Mucosa of descending colon (tissue), 3 donors: ENCODE measurements around the gene IRF9. TPM values are rescaled to one million over a fixed set of nuclear protein-coding genes. Genes with fewer than 3 reads are reported as not detected.

Experiments used
- ATAC-seq: fragments of 200-7000 bp; cut with Tn5 transposase; one replicate; pipeline ENCODE4 v1.9.1; 2020; ENCODE audit warnings: mild to moderate bottlenecking, moderate library complexity
- DNase-seq, 3 donors: peaks; one replicate each; pipeline ENCODE4 v3.0.0-alpha.2; 2020
- H3K36me3 ChIP-seq: fragments of 200-600 bp; one replicate; pipeline ENCODE4 v1.8.0; 2021; ENCODE audit warnings: low read depth, mild to moderate bottlenecking
- H3K4me1 ChIP-seq: fragments of 200-600 bp; one replicate; pipeline ENCODE4 v1.8.0; 2021; ENCODE audit warnings: low read depth, mild to moderate bottlenecking
- H3K4me3 ChIP-seq: fragments of 200-600 bp; one replicate; pipeline ENCODE4 v1.8.0; 2021; ENCODE audit warnings: mild to moderate bottlenecking
- H3K9me3 ChIP-seq: fragments of 200-600 bp; one replicate; pipeline ENCODE4 v1.8.0; 2021; ENCODE audit warnings: mild to moderate bottlenecking
- CTCF ChIP-seq: fragments of 200-600 bp; IDR thresholded peaks from one replicate; pipeline ENCODE4 v1.8.0; 2022; ENCODE audit warnings: antibody characterized with exemption, mild to moderate bottlenecking
- intact Hi-C, 2 donors: fragments of 100-400 bp; cut with DNase I in 1 of 2; cut with micrococcal nuclease in 1 of 2; formaldehyde crosslinking; loops; one replicate each; pipeline versions ENCODE4 v1.11.0 to v1.11.1; 2022; cut with DNase I, micrococcal nuclease
- total RNA-seq, 3 donors: library from RNA; stranded (reverse); fragmentation: NEBNext Ultra II Directional in 2 of 3; extraction: Animal tissue kit (Norgen Biotek cat#: 25700) in 2 of 3; gene quantifications; one replicate each; pipeline versions ENCODE4 v1.2.1 to v1.2.4, GENCODE V29; 2021 to 2023
- donor health status: DM: no; HTN: no; CAD: no; lungs with moderate emphysema.
- donor health status: DM: no; HTN: no; CAD: no.
- donor health status: DM: no; HTN: yes; CAD: no.

Gene IRF9
- total RNA-seq, 3 donors from 2014 or later = 78.7 to 119 (median 103) TPM

DNA sequence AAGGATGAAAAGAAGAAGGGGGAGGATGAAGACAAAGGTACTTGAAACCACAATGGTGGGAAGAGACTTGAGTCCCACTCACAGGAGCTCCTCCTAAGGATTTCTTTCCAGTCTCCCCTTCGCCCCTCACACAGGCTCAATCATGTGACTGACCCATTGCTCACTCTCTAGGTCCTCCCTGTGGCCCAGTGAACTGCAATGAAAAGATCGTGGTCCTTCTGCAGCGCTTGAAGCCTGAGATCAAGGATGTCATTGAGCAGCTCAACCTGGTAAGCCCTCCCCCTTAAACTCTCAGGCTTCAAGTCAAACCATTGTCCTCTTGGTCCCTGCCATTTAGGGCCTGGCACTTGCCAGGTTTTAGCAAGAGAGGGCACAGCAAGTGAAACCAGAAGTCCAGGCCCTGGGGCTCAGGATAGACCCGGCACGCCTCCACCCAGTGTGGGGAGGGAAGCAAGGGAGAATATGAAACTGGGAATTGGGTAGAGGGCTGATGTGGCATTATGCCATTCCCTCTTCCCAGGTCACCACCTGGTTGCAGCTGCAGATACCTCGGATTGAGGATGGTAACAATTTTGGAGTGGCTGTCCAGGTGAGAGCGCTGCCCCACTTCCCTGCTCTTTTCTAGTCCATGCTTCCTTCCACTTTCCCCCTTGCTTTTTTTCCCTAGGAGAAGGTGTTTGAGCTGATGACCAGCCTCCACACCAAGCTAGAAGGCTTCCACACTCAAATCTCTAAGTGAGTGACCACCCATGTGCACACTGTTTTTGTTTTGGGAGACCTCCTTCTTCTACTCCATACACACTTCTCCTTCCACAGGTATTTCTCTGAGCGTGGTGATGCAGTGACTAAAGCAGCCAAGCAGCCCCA is 23.3 kb upstream of the IRF9 start:
- no peak for TF ChIP-seq CTCF
- ATAC-seq (no peak), DNase-seq (no peak)
- Histone ChIP-seq H3K4me3 (no peak overlapping the region), H3K36me3 (no peaks in the 10 kb centered on the region), H3K9me3 (no peaks in the 10 kb centered on the region), H3K4me1 (peaks cover 43% of the 10 kb centered on the region)
- intact Hi-C loops = no loop called here

- Histone ChIP-seq H3K4me3 (no peak overlapping the region), H3K9me3 (no peaks in the 10 kb centered on the region), H3K4me1 (peaks cover 44% of the 10 kb centered on the region), H3K36me3 (no peaks in the 10 kb centered on the region)
- no peak for DNase-seq
- intact Hi-C loops = no loop called here
- ATAC-seq = no peak
- TF ChIP-seq CTCF = no peak
These were observed 22.4 kb upstream of the IRF9 start for GRCh38 chr14:24138396-24139271.

DNA sequence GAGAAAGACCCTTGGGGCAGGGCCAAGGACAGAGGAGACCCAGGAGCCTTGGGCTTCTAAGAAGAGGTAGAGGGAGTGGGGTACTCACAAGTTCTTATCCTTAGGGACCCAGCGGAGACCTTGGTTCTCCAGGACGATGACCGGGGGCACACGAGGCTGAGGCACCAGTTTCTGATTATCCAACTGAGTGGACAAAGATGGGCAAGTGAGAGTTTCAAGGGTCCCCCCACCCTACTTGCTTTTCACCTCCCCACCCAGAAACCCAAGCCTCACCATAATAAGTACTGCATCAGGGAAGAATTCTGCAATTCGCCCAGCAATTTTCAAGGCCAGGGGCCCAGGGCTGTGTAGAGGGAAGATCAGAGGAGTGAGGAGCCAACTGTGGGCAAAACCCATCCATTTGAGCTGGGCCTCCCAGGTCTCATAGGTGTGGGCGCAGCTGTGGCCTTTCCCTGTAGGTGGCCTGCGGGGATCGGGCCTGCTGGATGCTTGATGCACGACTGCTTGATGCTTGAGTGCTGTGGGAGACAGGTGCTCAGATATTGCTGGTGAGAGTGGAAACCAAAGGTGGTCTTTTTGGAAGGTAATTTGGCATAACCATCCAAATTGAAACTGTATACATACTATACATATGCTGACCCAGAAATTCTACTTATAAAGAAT is 21.7 kb upstream of the IRF9 start:
- Histone ChIP-seq H3K9me3 (no peaks in the 10 kb centered on the region), H3K36me3 (no peaks in the 10 kb centered on the region), H3K4me1 (peaks cover 44% of the 10 kb centered on the region), H3K4me3 (no peak overlapping the region)
- TF ChIP-seq CTCF = no peak
- no peak for DNase-seq
- intact Hi-C loops = no loop called here
- ATAC-seq = no peak

DNA sequence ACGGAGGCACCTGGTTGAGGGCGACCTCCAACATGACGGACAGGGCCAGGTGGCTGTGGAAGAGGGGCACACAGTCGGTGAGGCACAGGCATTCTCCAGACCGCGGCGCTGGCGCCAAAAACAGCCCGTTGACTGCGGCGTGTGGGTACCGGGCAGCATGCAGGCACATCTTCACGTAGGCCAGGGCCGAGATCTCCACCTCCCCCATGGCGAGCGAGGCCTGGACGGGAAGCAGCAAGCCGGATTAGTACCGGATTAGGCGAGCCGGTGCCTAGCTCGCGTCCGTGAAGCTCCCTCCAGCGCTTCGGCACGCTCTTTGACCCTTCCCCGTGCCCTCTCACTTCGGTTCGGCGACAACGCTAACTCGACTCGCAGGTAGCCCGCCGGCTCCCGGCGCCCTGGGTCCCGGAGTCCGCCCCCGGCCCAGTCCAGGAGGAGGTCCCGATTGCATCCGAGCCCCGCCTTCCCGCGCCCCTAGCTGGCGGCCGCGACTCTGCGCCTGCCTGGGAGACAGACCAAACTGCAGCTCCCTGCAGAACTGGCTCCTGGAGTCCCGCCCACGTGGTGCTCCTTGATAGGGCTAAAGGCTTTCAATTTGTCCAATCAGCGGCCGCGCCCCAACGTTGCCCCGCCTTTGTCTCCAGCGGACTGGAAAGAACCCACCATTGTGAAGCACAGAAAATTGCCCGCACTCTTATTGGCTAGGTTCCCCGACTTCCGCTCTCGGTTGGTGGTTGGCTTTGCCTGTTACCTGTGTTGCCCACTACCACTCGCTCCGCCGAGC is 19.8 kb upstream of the IRF9 start, which contains the start of gene EMC9:
TSS of gene EMC9 (minus strand) at position 495 of the 784 bp plus-strand sequence. CDS start at position 208, 287 bp downstream.
- peak; percentile 64 for TF ChIP-seq CTCF
- intact Hi-C loops = no loop called here
- DNase-seq (peak; percentile 100), ATAC-seq (peak; percentile 89)
- Histone ChIP-seq H3K9me3 (no peaks in the 10 kb centered on the region), H3K4me1 (peaks cover 58% of the 10 kb centered on the region), H3K4me3 (peak within 1 kb of the TSS; percentile 46), H3K36me3 (no peaks in the 10 kb centered on the region)

- TF ChIP-seq CTCF = no peak
- ATAC-seq = no peak
- Histone ChIP-seq H3K4me3 (no peak overlapping the region), H3K36me3 (peaks cover 3% of the 10 kb centered on the region), H3K4me1 (peaks cover 47% of the 10 kb centered on the region), H3K9me3 (no peaks in the 10 kb centered on the region)
- intact Hi-C loops = no loop called here
- no peak for DNase-seq
These were observed 17.6 kb upstream of the IRF9 start for GRCh38 chr14:24143511-24143910.
